ENCODE results near the gene NOXA1. TPM values are rescaled to one million over a fixed set of nuclear protein-coding genes. Genes with fewer than 3 reads are reported as not detected.

The NOXA1 gene
- total RNA-seq, 2 donors from 2014 or later = 3.5 to 9.6 TPM

GRCh38 chr9:137426018-137426681 lies 3.0 kb downstream of the NOXA1 start:
- no peak for ATAC-seq (ENCODE audit: insufficient number of reproducible peaks, low FRiP score, low read depth)
- TF ChIP-seq, protein P1, sequence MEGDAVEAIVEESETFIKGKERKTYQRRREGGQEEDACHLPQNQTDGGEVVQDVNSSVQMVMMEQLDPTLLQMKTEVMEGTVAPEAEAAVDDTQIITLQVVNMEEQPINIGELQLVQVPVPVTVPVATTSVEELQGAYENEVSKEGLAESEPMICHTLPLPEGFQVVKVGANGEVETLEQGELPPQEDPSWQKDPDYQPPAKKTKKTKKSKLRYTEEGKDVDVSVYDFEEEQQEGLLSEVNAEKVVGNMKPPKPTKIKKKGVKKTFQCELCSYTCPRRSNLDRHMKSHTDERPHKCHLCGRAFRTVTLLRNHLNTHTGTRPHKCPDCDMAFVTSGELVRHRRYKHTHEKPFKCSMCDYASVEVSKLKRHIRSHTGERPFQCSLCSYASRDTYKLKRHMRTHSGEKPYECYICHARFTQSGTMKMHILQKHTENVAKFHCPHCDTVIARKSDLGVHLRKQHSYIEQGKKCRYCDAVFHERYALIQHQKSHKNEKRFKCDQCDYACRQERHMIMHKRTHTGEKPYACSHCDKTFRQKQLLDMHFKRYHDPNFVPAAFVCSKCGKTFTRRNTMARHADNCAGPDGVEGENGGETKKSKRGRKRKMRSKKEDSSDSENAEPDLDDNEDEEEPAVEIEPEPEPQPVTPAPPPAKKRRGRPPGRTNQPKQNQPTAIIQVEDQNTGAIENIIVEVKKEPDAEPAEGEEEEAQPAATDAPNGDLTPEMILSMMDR (IDR thresholded peaks at IDR 0.05) = no peak

GRCh38 chr9:137427454-137428310 lies 4.5 kb downstream of the NOXA1 start:
- Histone ChIP-seq H3K27me3 (replicated peaks; ENCODE audit: insufficient read depth) (no peaks in the 10 kb centered on the region), H3K36me3 (no peaks in the 10 kb centered on the region), H3K9me3 (no peaks in the 10 kb centered on the region), H3K4me3 (no peak overlapping the region), H3K27ac (no peak overlapping the region), H3K4me1 (ENCODE audit: control insufficient read depth in 1 of 2, low read depth in 2 of 2) (peaks cover 9 to 12% of the 10 kb centered on the region in 2 donors)
- no peak for DNase-seq (ENCODE audit: low spot score)
- TF ChIP-seq, protein P1 (IDR thresholded peaks at IDR 0.05) = no peak
- no peak for ATAC-seq (ENCODE audit: insufficient number of reproducible peaks, low FRiP score, low read depth)

More at GRCh38 chr9:137426018-137426681, 3.0 kb downstream of the NOXA1 start:
- Histone ChIP-seq H3K9me3 (no peaks in the 10 kb centered on the region), H3K27ac (no peak overlapping the region), H3K36me3 (no peaks in the 10 kb centered on the region), H3K4me3 (no peak overlapping the region), H3K27me3 (replicated peaks; ENCODE audit: insufficient read depth) (no peaks in the 10 kb centered on the region), H3K4me1 (ENCODE audit: control insufficient read depth in 1 of 2, low read depth in 2 of 2) (peaks cover 14 to 24% of the 10 kb centered on the region in 2 donors)
- no peak for DNase-seq (ENCODE audit: low spot score)

- Histone ChIP-seq H3K9me3 (no peaks in the 10 kb centered on the region), H3K27me3 (replicated peaks; ENCODE audit: insufficient read depth) (no peaks in the 10 kb centered on the region), H3K4me3 (no peak overlapping the region), H3K27ac (no peak overlapping the region), H3K36me3 (no peaks in the 10 kb centered on the region), H3K4me1 (ENCODE audit: control insufficient read depth in 1 of 2, low read depth in 2 of 2) (peaks cover 9 to 12% of the 10 kb centered on the region in 2 donors)
- DNase-seq (ENCODE audit: low spot score) (no peak), ATAC-seq (ENCODE audit: insufficient number of reproducible peaks, low FRiP score, low read depth) (no peak)
- TF ChIP-seq, protein P1 (IDR thresholded peaks at IDR 0.05) = no peak
Measured at GRCh38 chr9:137428311-137428630, 5.1 kb downstream of the NOXA1 start.

DNA sequence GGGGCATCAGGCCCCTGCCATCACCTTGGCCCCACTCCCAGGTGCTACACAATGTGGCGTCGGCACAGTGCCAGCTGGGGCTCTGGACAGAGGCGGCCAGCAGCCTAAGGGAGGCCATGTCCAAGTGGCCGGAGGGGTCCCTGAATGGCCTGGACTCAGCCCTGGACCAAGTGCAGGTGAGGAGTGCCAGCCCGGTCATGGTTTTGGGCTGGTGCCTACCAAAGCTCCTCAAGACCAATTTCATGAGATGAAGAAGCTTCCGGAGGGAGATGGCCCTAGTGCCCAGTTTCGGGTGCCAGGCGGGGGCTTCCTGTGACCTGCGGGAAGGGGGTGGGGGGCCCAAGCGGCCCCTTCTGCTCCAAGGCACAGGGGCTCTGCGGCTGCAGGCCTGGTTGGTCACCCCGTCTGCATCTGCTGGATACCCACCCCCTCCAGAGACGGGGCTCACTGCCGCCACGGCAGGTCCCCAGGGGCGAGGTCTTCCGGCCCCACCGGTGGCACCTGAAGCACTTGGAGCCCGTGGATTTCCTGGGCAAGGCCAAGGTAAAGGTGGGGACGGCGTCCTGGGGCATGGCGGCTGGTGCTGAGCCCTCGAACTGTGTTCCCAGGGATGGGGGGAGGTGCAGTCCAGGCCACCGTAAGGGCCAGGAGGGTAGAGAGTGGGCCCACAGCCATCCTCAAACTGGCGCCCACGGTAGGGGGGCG lies 5.8 kb downstream of the NOXA1 start:
- Histone ChIP-seq H3K27ac (no peak overlapping the region), H3K4me1 (ENCODE audit: control insufficient read depth in 1 of 2, low read depth in 2 of 2) (peaks cover 5 to 6% of the 10 kb centered on the region in 2 donors), H3K9me3 (no peaks in the 10 kb centered on the region), H3K27me3 (replicated peaks; ENCODE audit: insufficient read depth) (no peaks in the 10 kb centered on the region), H3K4me3 (no peak overlapping the region), H3K36me3 (no peaks in the 10 kb centered on the region)
- DNase-seq (ENCODE audit: low spot score) (no peak), ATAC-seq (ENCODE audit: insufficient number of reproducible peaks, low FRiP score, low read depth) (no peak)
- TF ChIP-seq, protein P1 (IDR thresholded peaks at IDR 0.05) = no peak

DNA sequence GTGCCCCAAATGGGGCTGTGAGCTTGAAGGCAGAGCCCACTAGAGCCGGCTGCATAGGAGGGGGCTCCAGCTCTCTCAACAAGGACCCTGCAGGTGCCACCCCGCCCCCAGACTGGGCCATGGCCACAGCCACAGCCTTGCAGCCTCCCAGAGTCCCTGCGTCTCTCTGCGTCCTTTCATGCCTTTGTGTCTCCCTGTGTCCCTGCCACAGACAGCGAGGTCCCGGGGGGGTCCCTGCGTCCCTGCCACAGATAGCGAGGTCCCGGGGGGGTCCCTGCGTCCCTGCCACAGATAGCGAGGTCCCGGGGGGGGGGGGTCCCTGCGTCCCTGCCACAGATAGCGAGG lies 6.3 kb downstream of the NOXA1 start:
- no peaks in the 10 kb centered on the region for H3K27me3 ChIP-seq (replicated peaks; ENCODE audit: insufficient read depth)
- DNase-seq (ENCODE audit: low spot score) (no peak), ATAC-seq (ENCODE audit: insufficient number of reproducible peaks, low FRiP score, low read depth) (no peak)

More for the DNA sequence above, 6.3 kb downstream of the NOXA1 start:
- no peaks in the 10 kb centered on the region for H3K9me3 ChIP-seq
- no peaks in the 10 kb centered on the region for H3K36me3 ChIP-seq
- no peak overlapping the region for H3K27ac ChIP-seq
- TF ChIP-seq, protein P1 (IDR thresholded peaks at IDR 0.05) = no peak
- H3K4me1 ChIP-seq (ENCODE audit: control insufficient read depth in 1 of 2, low read depth in 2 of 2) = peaks cover under 1 to 4% of the 10 kb centered on the region in 2 donors
- no peak overlapping the region for H3K4me3 ChIP-seq
